ENCODE measurements around the gene GNG7. TPM values are rescaled to one million over a fixed set of nuclear protein-coding genes. Genes with fewer than 3 reads are reported as not detected.

The GNG7 gene
- total RNA-seq, 2 donors from 2014 or later = 5.7 to 12.9 TPM

GRCh38 chr19:2484178-2484937 lies 218.1 kb downstream of the GNG7 start:
- H3K36me3 ChIP-seq (replicated peaks in 1 of 2; ENCODE audit: insufficient read depth in 1 of 2, low read depth in 2 of 2) = no peaks in the 10 kb centered on the region
- no peaks in the 10 kb centered on the region for H3K27me3 ChIP-seq
- no peak overlapping the region for H3K4me3 ChIP-seq
- H3K9me3 ChIP-seq = no peaks in the 10 kb centered on the region
- TF ChIP-seq CTCF (IDR thresholded peaks at IDR 0.05) (no peak), POLR2A (IDR thresholded peaks at IDR 0.05) (no peak)
- intact Hi-C loops (cut with DNase I) = no loop called here
- 77 to 88% methylated on average over 8 to 13 of the region's 13 CpGs for WGBS, 2 donors
- H3K4me1 ChIP-seq = peaks cover 12% of the 10 kb centered on the region
- DNase-seq (no peak), ATAC-seq (no peak)
- no peak overlapping the region for H3K27ac ChIP-seq

DNA sequence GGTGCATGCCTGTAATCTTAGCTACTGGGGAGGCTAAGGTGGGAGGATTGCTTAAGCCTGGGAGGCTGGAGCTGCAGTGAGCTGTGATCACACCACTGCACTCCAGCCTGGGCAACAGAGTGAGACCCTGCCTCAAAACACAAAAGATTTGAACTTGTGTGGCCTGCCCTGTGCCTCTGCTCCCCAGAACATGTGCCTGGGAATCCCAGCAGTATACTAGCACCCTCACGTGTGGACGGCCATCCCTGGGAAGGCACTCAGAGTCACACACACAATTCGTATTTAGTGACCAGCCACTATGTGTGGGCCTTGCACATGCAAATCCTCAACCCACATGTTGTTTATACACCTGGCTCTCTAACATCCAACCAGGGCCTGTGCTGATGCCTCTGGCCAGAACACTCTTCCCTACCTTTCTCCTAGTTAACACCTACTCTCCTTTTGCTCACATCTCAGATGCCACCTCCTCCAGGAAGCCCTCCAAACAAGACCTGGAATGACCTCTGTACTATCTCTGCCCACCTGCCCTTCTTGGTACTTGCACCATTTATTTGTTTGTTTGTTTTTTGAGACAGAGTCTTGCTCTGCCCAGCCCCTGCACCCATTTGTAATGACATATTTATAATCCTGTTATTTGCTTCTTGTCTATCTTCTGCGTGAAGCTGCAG lies 218.9 kb downstream of the GNG7 start:
- WGBS, 2 donors = 84 to 95% methylated on average over 4 of the region's 4 CpGs
- Histone ChIP-seq H3K27me3 (no peaks in the 10 kb centered on the region), H3K4me3 (no peak overlapping the region), H3K27ac (no peak overlapping the region), H3K4me1 (peaks cover 11% of the 10 kb centered on the region), H3K36me3 (replicated peaks in 1 of 2; ENCODE audit: insufficient read depth in 1 of 2, low read depth in 2 of 2) (no peaks in the 10 kb centered on the region), H3K9me3 (no peaks in the 10 kb centered on the region)
- intact Hi-C loops (cut with DNase I) = no loop called here
- DNase-seq (no peak), ATAC-seq (no peak)
- no peak for TF ChIP-seq POLR2A (IDR thresholded peaks at IDR 0.05)
- no peak for TF ChIP-seq CTCF (IDR thresholded peaks at IDR 0.05)

DNA sequence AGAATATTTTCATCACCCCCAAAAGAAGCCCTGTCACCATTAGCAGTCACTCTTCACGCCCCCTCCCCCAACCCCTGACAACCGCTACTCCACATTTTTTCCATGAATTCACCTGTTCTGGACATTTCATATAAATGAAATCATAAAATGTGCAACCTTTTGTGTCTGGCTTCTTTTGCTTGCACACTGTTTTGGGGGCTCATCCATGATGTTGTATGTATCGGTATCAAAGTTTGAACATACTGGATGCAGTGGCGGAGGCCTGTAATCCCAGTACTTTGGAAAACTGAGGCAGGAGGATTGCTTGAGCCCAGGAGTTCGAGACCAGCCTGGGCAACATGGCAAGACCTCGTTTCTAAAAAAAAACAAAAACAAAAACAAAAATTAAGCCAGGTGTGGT lies 219.4 kb downstream of the GNG7 start:
- H3K36me3 ChIP-seq (replicated peaks in 1 of 2; ENCODE audit: insufficient read depth in 1 of 2, low read depth in 2 of 2) = no peaks in the 10 kb centered on the region
- TF ChIP-seq CTCF (IDR thresholded peaks at IDR 0.05) = no peak
- no peak for TF ChIP-seq POLR2A (IDR thresholded peaks at IDR 0.05)
- H3K4me3 ChIP-seq = no peak overlapping the region
- 76 to 79% methylated on average over 6 of the region's 6 CpGs for WGBS, 2 donors
- intact Hi-C loops (cut with DNase I) = no loop called here
- H3K4me1 ChIP-seq = peaks cover 14% of the 10 kb centered on the region
- H3K27me3 ChIP-seq = no peaks in the 10 kb centered on the region
- ATAC-seq (no peak), DNase-seq (no peak)
- H3K9me3 ChIP-seq = no peaks in the 10 kb centered on the region
- no peak overlapping the region for H3K27ac ChIP-seq

- DNase-seq = no peak
- Histone ChIP-seq H3K4me3 (no peak overlapping the region), H3K27me3 (no peaks in the 10 kb centered on the region), H3K36me3 (replicated peaks in 1 of 2; ENCODE audit: insufficient read depth in 1 of 2, low read depth in 2 of 2) (no peaks in the 10 kb centered on the region), H3K9me3 (no peaks in the 10 kb centered on the region), H3K27ac (no peak overlapping the region), H3K4me1 (peaks cover 20% of the 10 kb centered on the region)
- intact Hi-C loops (cut with DNase I) = no loop called here
- ATAC-seq = no peak
- 69 to 70% methylated on average over 11 to 12 of the region's 12 CpGs for WGBS, 2 donors
- TF ChIP-seq POLR2A (IDR thresholded peaks at IDR 0.05) (no peak), CTCF (IDR thresholded peaks at IDR 0.05) (no peak)
Measured at GRCh38 chr19:2482354-2483038, 220.0 kb downstream of the GNG7 start.
